T-cell (primary cell): Measurements from ENCODE around the gene GPX2. TPM values are rescaled to one million over a fixed set of nuclear protein-coding genes. Genes with fewer than 3 reads are reported as not detected.

Experiments
- ATAC-seq, 4 experiments: fragments of 200-7000 bp in 3 of 4; fragments of 150-1000 bp in 1 of 4; cut with Tn5 transposase; replicated peaks in 1 of 4; 1 replicate in 3 of 4; 2 replicates in 1 of 4; pipeline ENCODE4 v1.10.0; 2021; ENCODE audit warnings: moderate library complexity in 3 of 4, mild to moderate bottlenecking in 2 of 4, moderate number of reproducible peaks in 1 of 4
- CTCF ChIA-PET, 2 donors: fragments of 300-600 bp; sonication (Branson Sonifier 250); formaldehyde crosslinking; loops; one replicate each; lab custom pipeline; 2022; ENCODE audit warnings: antibody characterized with exemption in 2 of 2; lab: Charles Lee
- POLR2A ChIA-PET, 2 donors: fragments of 300-600 bp; sonication (Branson Sonifier 250); formaldehyde crosslinking; loops; one replicate each; lab custom pipeline; 2022; ENCODE audit warnings: antibody characterized with exemption in 2 of 2; lab: Charles Lee
- DNase-seq, 35 experiments: peaks; one replicate each; pipeline versions ENCODE4 v3.0.0 to v3.0.0-alpha.2; 2013 to 2023
- H3K27ac ChIP-seq: one replicate; pipeline ENCODE4 v1.5.1; 2013; ENCODE audit warnings: low read length
- H3K27me3 ChIP-seq, 2 experiments: replicated peaks in 1 of 2; 1 replicate in 1 of 2; 2 replicates in 1 of 2; pipeline versions ENCODE4 v1.6.1 to v1.7.0; 2013; ENCODE audit warnings: low read length in 1 of 2, mixed read lengths in 1 of 2; ENCODE audit not compliant: control insufficient read depth in 2 of 2, insufficient read depth in 2 of 2; ENCODE audit errors: extremely low read depth in 1 of 2
- H3K36me3 ChIP-seq, 2 donors: 1 replicate in 1 of 2; 2 replicates in 1 of 2; pipeline versions ENCODE4 v1.6.1 to v1.7.0; 2013; ENCODE audit warnings: low read length in 1 of 2; ENCODE audit not compliant: control insufficient read depth in 2 of 2, insufficient read depth in 1 of 2; ENCODE audit errors: extremely low read depth in 1 of 2
- H3K4me1 ChIP-seq, 2 experiments: 1 replicate in 1 of 2; 2 replicates in 1 of 2; pipeline versions ENCODE4 v1.6.1 to v1.7.0; 2013; ENCODE audit warnings: low read length in 2 of 2, mixed read lengths in 1 of 2; ENCODE audit not compliant: insufficient read depth in 2 of 2, control insufficient read depth in 1 of 2; ENCODE audit errors: extremely low read depth in 1 of 2
- H3K4me3 ChIP-seq, 2 donors: 1 replicate in 1 of 2; 2 replicates in 1 of 2; pipeline versions ENCODE4 v1.5.1 to v1.7.0; 2013; ENCODE audit warnings: mild to moderate bottlenecking in 2 of 2, low read length in 1 of 2, moderate library complexity in 1 of 2; ENCODE audit not compliant: control insufficient read depth in 1 of 2; ENCODE audit errors: extremely low read depth in 1 of 2
- H3K9me3 ChIP-seq: 2 replicates; pipeline ENCODE4 v1.7.0; 2013
- H3K27ac Mint-ChIP-seq, 2 donors: one replicate each; pipeline ENCODE4 v1.8.0; 2020 to 2021; ENCODE audit warnings: mild to moderate bottlenecking in 2 of 2, mixed read lengths in 2 of 2
- H3K27me3 Mint-ChIP-seq, 2 donors: one replicate each; pipeline ENCODE4 v1.8.0; 2021 to 2022; ENCODE audit warnings: mixed read lengths in 2 of 2
- H3K36me3 Mint-ChIP-seq: one replicate; pipeline ENCODE4 v1.8.0; 2021; ENCODE audit warnings: mixed read lengths
- H3K4me1 Mint-ChIP-seq, 3 donors: one replicate each; pipeline ENCODE4 v1.8.0; 2020 to 2022; ENCODE audit warnings: mixed read lengths in 3 of 3, mild to moderate bottlenecking in 1 of 3
- H3K4me3 Mint-ChIP-seq, 3 donors: one replicate each; pipeline ENCODE4 v1.8.0; 2020 to 2022; ENCODE audit warnings: mild to moderate bottlenecking in 3 of 3, mixed read lengths in 3 of 3, moderate library complexity in 3 of 3
- H3K9me3 Mint-ChIP-seq, 3 donors: one replicate each; pipeline ENCODE4 v1.8.0; 2020 to 2022; ENCODE audit warnings: mixed read lengths in 3 of 3
- WGBS: methylation state at CpG from one replicate; pipeline ENCODE4 v1.1.5; 2013; ENCODE audit warnings: missing lambda C conversion rate; ENCODE audit not compliant: insufficient coverage; 5-methylcytosine and 5-hydroxymethylcytosine counted together
- total RNA-seq, 35 experiments: library from RNA in 6 of 35; stranded (reverse) in 6 of 35; fragments of 120-200 nt in 1 of 35; gene quantifications; one replicate each; pipeline versions ENCODE4 v1.2.1 to v1.2.4 and lab custom pipeline; 2013 to 2026

The GPX2 gene
- total RNA-seq, 5 donors from 2014 or later (not counting 1 experiment from before 2014, with no cell fraction given), result 0.56 to 0.93 (median 0.89) TPM; not detected in 2

DNA sequence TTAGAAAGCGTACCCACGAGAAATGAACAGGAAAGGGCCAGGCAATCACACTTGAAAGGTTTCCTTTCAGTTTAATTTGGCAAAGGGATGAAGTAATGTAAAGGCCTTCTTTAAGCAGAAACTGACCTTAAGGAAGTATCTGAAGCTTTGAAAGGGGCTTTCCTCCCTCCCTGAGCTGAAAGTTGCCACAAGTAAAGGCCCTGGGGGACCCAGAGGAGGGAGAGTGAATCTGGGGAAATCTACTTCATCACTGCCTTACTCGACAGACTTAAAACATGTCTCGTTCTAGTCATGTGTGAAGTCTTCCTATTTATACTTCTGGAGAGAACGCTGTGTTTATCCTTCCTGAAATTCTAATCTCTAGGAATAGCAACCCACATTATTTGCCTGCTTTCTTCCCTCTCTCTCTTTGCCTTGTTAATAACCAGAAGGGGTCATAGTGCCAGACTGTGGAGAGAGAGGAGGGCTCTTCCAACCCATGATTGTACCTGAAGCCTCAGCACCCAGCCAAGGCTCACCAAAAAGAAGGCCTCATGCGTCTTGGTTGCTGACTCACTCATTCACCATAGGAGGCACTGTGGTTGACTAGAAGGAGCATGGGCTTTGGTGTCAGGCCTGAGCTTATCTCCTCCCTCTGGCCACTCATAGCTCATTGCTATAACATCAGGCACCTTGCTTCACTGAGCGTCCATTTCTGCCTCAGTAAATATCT lies 10.2 kb upstream of the GPX2 start:
- Histone ChIP-seq H3K4me3 (no peak overlapping the region), H3K4me1 (no peaks in the 10 kb centered on the region), H3K9me3 (no peaks in the 10 kb centered on the region), H3K36me3 (peaks cover 17 to 25% of the 10 kb centered on the region in 2 donors), H3K27ac (no peak overlapping the region), H3K27me3 (no peaks in the 10 kb centered on the region)
- ATAC-seq, result peak in 1 of 4 experiments; percentile 10
- Mint-ChIP-seq H3K27me3 (no peaks in the 10 kb centered on the region), H3K4me1 (peaks cover 4 to 19% (median 4%) of the 10 kb centered on the region in 3 donors), H3K4me3 (no peak overlapping the region), H3K36me3 (peaks cover 39% of the 10 kb centered on the region), H3K27ac (peak overlapping the region in 1 of 2 donors; percentile 34), H3K9me3 (no peaks in the 10 kb centered on the region)
- CTCF ChIA-PET, result no interaction called here
- POLR2A ChIA-PET, result interaction anchor here in 1 of 2 donors (0.6 kb wide), 1 partner anchor 35 kb away, joined by 21 read pairs; no protein-coding TSS in a partner anchor
- WGBS, result 70% methylated on average over 2 of the region's 7 CpGs
- DNase-seq, result no peak

DNA sequence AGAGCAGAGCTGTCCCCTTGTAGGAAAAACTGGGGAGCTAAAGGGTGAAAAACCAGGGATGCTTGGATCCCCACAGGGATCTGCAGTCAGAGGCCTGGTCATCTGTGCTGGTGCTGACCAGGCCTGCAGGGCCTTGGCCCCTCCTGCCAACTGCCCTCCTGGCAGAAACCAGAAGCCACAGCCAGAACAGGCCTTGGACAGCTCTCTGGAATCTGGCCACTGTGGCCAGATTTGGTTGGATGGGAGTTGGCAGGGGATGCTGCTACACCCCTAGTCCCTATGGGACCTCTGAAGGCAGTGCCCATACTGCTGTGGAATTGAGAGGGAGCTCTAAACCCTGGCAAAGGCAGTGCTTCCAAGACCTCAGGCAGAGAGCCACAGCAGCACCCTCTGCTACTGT lies 9.2 kb upstream of the GPX2 start:
- Histone ChIP-seq H3K4me3 (no peak overlapping the region), H3K36me3 (peaks cover 14 to 27% of the 10 kb centered on the region in 2 donors), H3K27me3 (no peaks in the 10 kb centered on the region), H3K4me1 (peaks cover 2 to 6% of the 10 kb centered on the region in 2 experiments), H3K9me3 (no peaks in the 10 kb centered on the region), H3K27ac (no peak overlapping the region)
- Mint-ChIP-seq H3K27ac (no peak overlapping the region), H3K9me3 (no peaks in the 10 kb centered on the region), H3K36me3 (peaks cover 44% of the 10 kb centered on the region), H3K4me1 (peaks cover 8 to 27% (median 10%) of the 10 kb centered on the region in 3 donors), H3K4me3 (no peak overlapping the region), H3K27me3 (no peaks in the 10 kb centered on the region)
- POLR2A ChIA-PET, result no interaction called here
- CTCF ChIA-PET, result no interaction called here
- DNase-seq, result no peak
- ATAC-seq, result no peak

DNA sequence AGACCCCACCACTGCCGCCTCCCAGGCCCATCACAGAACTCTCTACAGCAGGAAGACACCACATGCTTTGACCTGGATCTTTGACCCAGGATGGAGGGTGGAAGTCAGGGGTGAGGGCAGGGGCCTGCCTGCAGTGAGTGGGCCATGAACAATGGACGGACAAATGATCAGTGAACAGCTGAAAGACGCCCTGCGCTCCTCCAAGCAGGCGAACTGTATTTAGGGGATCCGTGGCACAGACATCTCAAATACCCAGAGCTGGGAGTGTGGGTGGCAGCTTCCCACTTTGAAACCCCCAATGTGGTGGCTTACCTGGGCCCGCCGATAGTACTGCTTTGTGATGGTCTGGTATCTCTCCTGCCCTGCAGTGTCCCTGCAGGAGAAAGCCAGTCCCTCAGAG lies 8.7 kb upstream of the GPX2 start:
- Histone ChIP-seq H3K9me3 (no peaks in the 10 kb centered on the region), H3K4me3 (no peak overlapping the region), H3K4me1 (peaks cover 5 to 8% of the 10 kb centered on the region in 2 experiments), H3K36me3 (peaks cover 14 to 27% of the 10 kb centered on the region in 2 donors), H3K27me3 (no peaks in the 10 kb centered on the region), H3K27ac (no peak overlapping the region)
- ATAC-seq (no peak), DNase-seq (no peak)
- POLR2A ChIA-PET, result no interaction called here
- H3K27me3 Mint-ChIP-seq, result no peaks in the 10 kb centered on the region
- H3K4me3 Mint-ChIP-seq, result no peak overlapping the region
- peaks cover 48% of the 10 kb centered on the region for H3K36me3 Mint-ChIP-seq
- peaks cover 11 to 31% (median 13%) of the 10 kb centered on the region in 3 donors for H3K4me1 Mint-ChIP-seq
- 100% methylated on average over 6 of the region's 8 CpGs for WGBS
- H3K9me3 Mint-ChIP-seq, result no peaks in the 10 kb centered on the region
- CTCF ChIA-PET, result no interaction called here
- H3K27ac Mint-ChIP-seq, result no peak overlapping the region

DNA sequence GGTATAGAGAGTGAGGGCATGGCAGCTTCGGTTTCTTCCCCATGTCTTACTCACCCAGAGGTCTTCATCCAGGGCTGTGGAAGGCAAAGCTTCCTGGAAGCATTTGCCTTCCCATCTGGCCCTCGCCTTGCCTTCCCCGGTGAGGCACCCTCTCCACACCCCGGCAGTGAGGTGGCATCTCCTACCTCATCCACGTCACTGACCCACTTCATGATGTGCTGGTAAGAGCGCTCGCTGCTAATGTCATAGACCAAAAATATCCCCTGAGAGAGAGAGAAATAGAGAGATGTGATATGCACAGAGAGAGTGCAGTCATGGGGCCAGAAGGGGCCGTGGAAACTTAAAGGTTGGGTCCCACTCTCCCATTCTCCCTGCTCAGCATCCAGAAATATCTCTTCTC lies 8.3 kb upstream of the GPX2 start:
- Mint-ChIP-seq H3K4me3 (no peak overlapping the region), H3K27ac (no peak overlapping the region), H3K9me3 (no peaks in the 10 kb centered on the region), H3K27me3 (no peaks in the 10 kb centered on the region), H3K36me3 (peaks cover 52% of the 10 kb centered on the region), H3K4me1 (peaks cover 15 to 35% (median 17%) of the 10 kb centered on the region in 3 donors)
- ChIA-PET POLR2A (no interaction called here), CTCF (no interaction called here)
- Histone ChIP-seq H3K36me3 (peaks cover 14 to 30% of the 10 kb centered on the region in 2 donors), H3K27ac (no peak overlapping the region), H3K9me3 (no peaks in the 10 kb centered on the region), H3K4me1 (peaks cover 5 to 8% of the 10 kb centered on the region in 2 experiments), H3K4me3 (no peak overlapping the region), H3K27me3 (no peaks in the 10 kb centered on the region)
- DNase-seq (no peak), ATAC-seq (no peak)
- WGBS, result 100% methylated on average over 1 of the region's 8 CpGs

DNA sequence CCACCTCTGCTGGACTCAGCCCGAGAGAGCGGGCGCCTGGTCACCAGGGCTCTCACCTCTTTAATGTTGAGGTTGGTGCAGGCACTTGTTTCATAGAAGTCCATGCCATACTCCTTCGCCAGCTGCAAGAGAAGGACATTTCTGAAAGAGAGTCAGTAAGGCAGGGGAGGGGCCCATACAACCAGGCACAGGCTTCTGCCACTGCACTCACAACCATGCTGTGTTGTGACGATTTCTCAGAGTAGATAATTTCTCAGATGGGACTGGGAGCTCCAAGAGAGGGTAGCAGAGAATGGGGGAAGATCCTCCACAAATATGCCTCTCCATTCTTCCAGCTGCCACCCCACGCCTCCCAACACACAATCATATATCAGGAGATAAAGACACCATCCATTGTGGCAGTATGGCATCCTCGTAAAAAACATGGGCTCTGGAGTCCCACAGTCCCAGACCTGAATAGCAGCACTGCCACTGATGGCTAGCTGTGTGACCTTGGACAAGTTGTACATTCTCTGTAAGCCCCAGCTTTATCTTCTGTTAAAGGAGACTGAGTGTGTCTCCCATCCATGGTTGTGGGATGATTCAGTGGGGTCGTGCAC lies 6.2 kb upstream of the GPX2 start:
- Histone ChIP-seq H3K4me1 (peaks cover 5 to 14% of the 10 kb centered on the region in 2 experiments), H3K27ac (no peak overlapping the region), H3K27me3 (no peaks in the 10 kb centered on the region), H3K4me3 (no peak overlapping the region), H3K36me3 (peaks cover 11 to 42% of the 10 kb centered on the region in 2 donors), H3K9me3 (no peaks in the 10 kb centered on the region)
- ATAC-seq (no peak), DNase-seq (no peak)
- Mint-ChIP-seq H3K27me3 (no peaks in the 10 kb centered on the region), H3K27ac (no peak overlapping the region), H3K4me3 (no peak overlapping the region), H3K4me1 (peaks cover 30 to 55% (median 31%) of the 10 kb centered on the region in 3 donors), H3K9me3 (no peaks in the 10 kb centered on the region), H3K36me3 (peaks cover 58% of the 10 kb centered on the region)
- POLR2A ChIA-PET, result no interaction called here
- WGBS, result 100% methylated on average over 1 of the region's 8 CpGs
- CTCF ChIA-PET, result interaction anchor here in 1 of 2 donors (0.6 kb wide), 1 partner anchor 35 kb away, joined by 3 read pairs; no protein-coding TSS in a partner anchor

DNA sequence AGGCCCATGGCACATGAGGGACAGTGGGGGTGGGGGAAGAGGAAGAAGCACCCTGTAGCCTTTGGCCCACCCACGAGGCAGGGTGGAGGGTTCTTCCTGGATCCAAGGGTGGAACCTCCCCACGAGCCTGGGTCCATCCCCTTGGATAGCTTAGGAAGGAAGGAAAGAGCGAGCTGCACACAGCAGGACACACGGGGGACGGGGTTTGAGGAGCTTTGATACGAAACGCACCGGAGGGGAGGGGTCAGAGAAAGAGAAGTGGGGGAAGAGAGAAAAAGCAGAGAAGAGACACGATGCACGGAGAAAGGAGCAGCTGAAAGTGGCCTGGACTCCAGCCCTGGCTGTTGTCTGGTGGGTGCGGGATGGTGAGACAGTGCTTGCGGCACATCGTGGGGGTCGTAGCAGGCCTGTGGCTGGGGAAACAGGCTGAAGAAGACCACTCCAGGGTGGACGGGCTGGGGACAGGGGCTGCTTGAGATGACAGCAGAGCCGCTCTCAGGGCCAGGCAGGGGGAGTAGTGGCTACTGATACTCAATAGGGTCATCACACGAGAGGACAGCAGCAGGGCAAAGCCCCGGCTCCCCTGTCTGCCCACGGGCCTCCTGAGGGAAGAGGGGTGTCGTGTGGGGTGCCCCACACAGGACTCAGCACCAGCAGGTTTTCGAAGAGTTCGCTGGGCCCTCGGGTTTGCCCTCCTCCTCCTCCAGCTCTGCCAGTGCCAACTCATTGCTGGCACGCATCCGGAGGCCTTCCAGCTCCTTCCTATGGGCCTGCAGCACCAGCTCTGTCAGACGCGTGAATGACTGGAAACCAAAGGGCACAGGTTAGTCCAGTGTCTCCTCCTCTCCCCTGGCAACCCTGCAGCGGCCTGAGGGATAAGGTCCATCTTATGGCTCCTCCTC lies 5.4 kb upstream of the GPX2 start:
- H3K9me3 Mint-ChIP-seq, result no peaks in the 10 kb centered on the region
- POLR2A ChIA-PET, result interaction anchor here in 1 of 2 donors (0.5 to 0.6 kb wide), 2 partner anchors 33 to 50 kb away, joined by 5 to 6 read pairs; no protein-coding TSS in a partner anchor
- CTCF ChIA-PET, result interaction anchor here in 1 of 2 donors (0.6 kb wide), 1 partner anchor 1568 kb away, joined by 3 read pairs; no protein-coding TSS in a partner anchor
- Histone ChIP-seq H3K36me3 (peaks cover 11 to 45% of the 10 kb centered on the region in 2 donors), H3K27me3 (no peaks in the 10 kb centered on the region), H3K27ac (no peak overlapping the region), H3K4me1 (peaks cover 5 to 17% of the 10 kb centered on the region in 2 experiments), H3K4me3 (no peak overlapping the region), H3K9me3 (no peaks in the 10 kb centered on the region)
- no peak overlapping the region for H3K4me3 Mint-ChIP-seq
- ATAC-seq, result no peak
- H3K36me3 Mint-ChIP-seq, result peaks cover 62% of the 10 kb centered on the region
- H3K4me1 Mint-ChIP-seq, result peaks cover 37 to 60% (median 38%) of the 10 kb centered on the region in 3 donors
- no peak overlapping the region for H3K27ac Mint-ChIP-seq
- 95% methylated on average over 15 of the region's 28 CpGs for WGBS
- H3K27me3 Mint-ChIP-seq, result no peaks in the 10 kb centered on the region
- no peak for DNase-seq
